ENCODE results near the gene TRIM16.
"Not testable (repeated sequence)": the region's sequence is repeated elsewhere in the genome, so short reads cannot be mapped to it uniquely, and the experiment has no call there.

TRIM16 gene

DNA sequence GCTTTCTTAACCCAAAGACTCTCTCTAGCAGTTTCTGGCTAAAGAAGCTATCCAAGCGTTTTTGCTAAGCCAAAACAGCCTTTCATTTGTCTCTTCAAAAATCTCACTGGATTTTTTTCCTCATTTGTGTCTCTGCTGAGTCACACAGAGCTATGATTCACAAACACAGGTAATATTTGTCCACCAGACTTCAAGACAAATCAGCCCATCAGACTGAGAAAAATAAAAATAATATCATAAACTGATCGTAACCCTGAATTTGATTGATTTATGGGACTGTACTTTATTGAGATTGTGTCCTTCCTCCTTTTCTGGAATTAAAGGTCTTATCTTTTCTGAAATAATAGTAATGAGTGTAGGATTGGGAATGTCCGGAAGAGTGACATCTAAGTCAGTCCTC, 25.8 kb downstream of the TRIM16 start:
- DNase-seq (ENCODE audit: low read depth), result no peak

DNA sequence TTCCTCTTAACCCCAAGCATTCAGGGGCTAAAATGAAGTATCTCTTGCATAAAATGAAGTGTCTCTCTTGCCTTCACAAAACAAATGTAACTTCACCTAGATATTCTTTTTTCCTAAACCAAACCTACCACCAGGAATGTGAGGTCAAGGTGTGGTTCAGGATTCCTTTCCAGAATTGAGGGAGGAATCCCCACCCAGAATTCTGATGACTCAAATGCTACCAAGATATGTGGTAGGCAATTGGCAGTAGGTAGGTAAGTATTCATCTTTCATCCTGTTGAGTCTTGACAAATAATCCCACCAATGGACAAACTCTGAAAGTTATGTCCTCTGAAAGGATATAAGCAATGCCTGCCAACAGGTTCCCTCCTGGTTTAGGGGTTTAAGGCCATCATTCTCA, 26.2 kb downstream of the TRIM16 start:
- no peak for DNase-seq (ENCODE audit: low read depth)

- no peak for DNase-seq (ENCODE audit: low read depth)
Observed at GRCh38 chr17:15654886-15655561, 29.1 kb downstream of the TRIM16 start.

DNA sequence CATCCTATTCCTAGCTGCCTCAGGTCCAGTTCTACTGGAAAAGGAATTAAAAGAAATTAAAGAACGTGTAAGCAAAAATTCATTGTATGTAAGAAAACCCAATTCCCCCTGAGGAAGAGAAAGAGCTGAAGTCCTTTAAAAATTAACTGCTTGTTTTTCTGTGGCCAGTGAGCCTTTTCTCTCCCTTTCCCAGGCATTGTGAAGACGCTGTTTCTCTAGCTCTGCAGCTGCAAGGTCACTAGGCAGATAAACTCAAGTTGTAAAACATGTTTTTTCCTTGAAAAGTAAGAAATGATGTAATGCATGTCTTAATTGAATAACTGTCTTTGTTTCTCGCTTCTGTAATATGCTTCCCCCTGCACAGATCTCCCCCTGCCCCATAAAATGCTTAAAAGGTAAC, 29.7 kb downstream of the TRIM16 start:
- not testable (repeated sequence) for DNase-seq (ENCODE audit: low read depth)

GRCh38 chr17:15652960-15653359, 31.2 kb downstream of the TRIM16 start:
- no peak for DNase-seq (ENCODE audit: low read depth)

GRCh38 chr17:15651583-15652110, 32.5 kb downstream of the TRIM16 start:
- no peak for DNase-seq (ENCODE audit: low read depth)

- no peak for DNase-seq (ENCODE audit: low read depth)
Observed at GRCh38 chr17:15650741-15651582, 33.1 kb downstream of the TRIM16 start.

GRCh38 chr17:15649861-15650421, 34.2 kb downstream of the TRIM16 start:
- DNase-seq (ENCODE audit: low read depth), result no peak

GRCh38 chr17:15648386-15648785, 35.7 kb downstream of the TRIM16 start:
- DNase-seq (ENCODE audit: low read depth), result no peak

DNA sequence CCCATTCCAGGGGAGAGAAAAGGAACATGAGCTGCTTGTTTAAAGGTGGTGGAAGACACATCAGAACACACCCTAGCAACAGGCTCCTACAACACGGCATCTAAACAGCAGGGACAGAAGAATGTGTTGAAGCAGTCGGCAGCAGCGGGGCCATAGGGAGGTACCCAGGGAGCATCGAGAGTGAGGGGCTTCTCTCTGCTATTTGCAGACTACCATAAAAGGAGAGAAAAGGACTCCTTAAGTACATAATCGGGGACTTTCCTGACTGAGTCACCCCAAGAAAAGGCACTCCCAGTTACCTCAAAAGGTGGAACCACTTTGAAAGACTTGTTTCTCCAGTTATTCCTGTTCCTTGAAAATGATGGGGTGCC, 38.2 kb downstream of the TRIM16 start:
- not testable (repeated sequence) for DNase-seq (ENCODE audit: low read depth)

GRCh38 chr17:15645099-15645941, 38.8 kb downstream of the TRIM16 start:
- not testable (repeated sequence) for DNase-seq (ENCODE audit: low read depth)

- DNase-seq (ENCODE audit: low read depth), result not testable (repeated sequence)
Observed at GRCh38 chr17:15642505-15643251, 41.4 kb downstream of the TRIM16 start.

DNA sequence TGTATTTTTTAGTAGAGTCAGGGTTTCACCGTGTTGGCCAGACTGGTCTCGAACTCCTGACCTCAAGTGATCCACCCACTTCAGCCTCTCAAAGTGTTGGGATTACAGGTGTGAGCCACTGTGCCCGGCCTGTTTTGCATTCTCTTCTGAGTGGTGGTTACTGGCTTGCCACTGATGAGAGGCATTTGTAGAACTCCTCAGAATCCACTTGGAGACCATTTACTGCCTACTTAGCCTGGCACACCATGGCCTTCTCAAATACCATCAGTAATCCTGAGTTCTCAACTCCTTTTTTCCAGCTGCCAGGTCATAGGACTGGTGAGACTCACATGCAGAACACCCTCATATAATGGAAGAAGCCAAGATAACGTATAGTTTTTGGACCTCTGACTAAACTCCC, 42.1 kb downstream of the TRIM16 start:
- DNase-seq (ENCODE audit: low read depth), result not testable (repeated sequence)

- not testable (repeated sequence) for DNase-seq (ENCODE audit: low read depth)
Observed at GRCh38 chr17:15630930-15631453, 53.1 kb downstream of the TRIM16 start.

DNA sequence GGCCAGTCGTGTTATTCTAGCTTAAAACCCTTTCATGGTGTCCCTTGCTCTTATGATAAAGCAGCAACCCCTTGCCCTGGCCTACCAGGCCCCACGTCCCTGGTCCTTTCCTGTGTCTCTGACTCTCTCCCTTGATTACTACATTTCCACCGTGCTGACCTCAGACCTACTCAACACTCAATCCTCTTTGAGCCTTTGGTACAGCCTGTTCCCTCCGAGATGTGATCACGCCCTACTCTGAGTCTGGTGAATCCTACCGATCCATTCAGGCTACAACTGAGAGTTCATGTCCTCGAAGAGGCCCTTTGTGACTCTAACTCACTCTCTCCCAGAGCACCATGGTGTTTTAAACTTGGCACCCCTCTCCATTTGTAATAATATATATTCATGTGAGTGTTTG, 54.1 kb downstream of the TRIM16 start:
- DNase-seq (ENCODE audit: low read depth), result not testable (repeated sequence)

DNA sequence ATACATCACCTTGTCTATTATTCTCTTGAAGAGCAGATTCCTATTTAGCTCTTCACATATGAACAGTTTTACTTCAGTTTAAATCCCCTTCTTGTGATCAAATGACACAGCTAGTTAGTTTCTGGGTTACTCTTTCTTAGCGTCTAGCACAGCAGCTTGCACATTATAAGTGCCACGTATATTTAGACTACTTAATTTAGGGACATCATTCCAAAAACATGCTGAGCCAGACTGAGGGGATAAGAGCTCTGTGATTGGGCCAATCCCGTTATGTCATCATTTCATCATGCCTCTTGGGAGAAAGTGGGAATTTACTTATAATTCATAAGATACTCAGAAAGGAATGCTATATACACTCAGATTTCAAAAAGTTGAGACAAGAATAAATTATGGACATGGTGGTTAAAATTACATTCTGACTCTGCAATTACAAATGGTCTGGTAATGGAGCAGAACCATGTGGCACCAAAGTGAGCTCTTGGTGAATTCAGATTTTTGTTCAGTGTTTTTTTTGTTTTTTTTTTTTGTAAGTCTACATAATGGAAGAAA, 60.4 kb downstream of the TRIM16 start:
- not testable (repeated sequence) for DNase-seq (ENCODE audit: low read depth)

GRCh38 chr17:15623255-15623654, 60.9 kb downstream of the TRIM16 start:
- not testable (repeated sequence) for DNase-seq (ENCODE audit: low read depth)

GRCh38 chr17:15622124-15622523, 62.0 kb downstream of the TRIM16 start:
- DNase-seq (ENCODE audit: low read depth), result not testable (repeated sequence)

DNA sequence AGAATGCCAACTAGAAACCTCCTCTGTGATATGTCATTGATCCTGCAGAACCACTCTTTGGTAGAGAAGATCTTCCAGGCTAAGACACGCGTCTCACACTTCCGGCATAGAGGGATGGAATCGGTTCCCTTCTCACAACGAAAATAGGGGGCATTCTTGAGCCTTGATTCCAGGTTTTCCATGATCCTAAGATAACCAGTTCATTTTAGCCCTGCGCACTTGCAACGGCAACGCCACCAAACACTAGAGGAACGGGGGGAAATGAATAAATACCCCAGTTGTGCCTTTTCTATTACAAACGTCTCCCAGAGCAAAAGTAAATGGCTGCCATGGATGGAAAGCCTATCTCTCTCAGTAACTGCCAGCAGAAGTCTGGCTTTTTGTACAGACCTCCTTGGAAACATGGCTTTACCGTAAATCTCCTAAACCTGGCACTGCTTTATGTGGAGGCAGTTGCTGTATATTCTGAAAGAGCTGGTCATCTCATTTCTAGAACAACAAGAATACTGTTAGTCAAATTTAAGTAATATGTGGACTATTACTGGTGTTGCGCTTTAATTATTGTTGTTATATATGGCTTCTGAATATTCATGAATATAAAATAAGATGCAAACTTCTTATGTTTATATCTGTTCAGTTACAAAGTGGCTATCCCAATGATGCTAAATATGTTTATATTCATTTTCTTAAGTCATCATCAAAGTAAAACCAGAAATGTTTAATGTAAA, 64.6 kb downstream of the TRIM16 start, which contains the start of gene FBXW10B:
TSS of gene FBXW10B (minus strand) at position 374 of the 728 bp plus-strand sequence. CDS start at position 182, 192 bp downstream.
- not testable (repeated sequence) for DNase-seq (ENCODE audit: low read depth)

- not testable (repeated sequence) for DNase-seq (ENCODE audit: low read depth)
Observed at GRCh38 chr17:15616828-15617227, 67.3 kb downstream of the TRIM16 start.
